ENCODE data around the gene HDDC3. TPM values are rescaled to one million over a fixed set of nuclear protein-coding genes. Genes with fewer than 3 reads are reported as not detected.

The HDDC3 gene
- total RNA-seq, 2 donors from 2014 or later = 11.5 to 13.1 TPM

GRCh38 chr15:90972133-90972532 lies 39.8 kb upstream of the HDDC3 start:
- Histone ChIP-seq H3K4me1 (ENCODE audit: control insufficient read depth in 1 of 2, low read depth in 2 of 2) (no peaks in the 10 kb centered on the region), H3K9me3 (no peaks in the 10 kb centered on the region), H3K27me3 (replicated peaks; ENCODE audit: insufficient read depth) (no peaks in the 10 kb centered on the region), H3K36me3 (peaks cover 3% of the 10 kb centered on the region), H3K4me3 (no peak overlapping the region), H3K27ac (no peak overlapping the region)
- no peak for ATAC-seq (ENCODE audit: insufficient number of reproducible peaks, low FRiP score, low read depth)
- TF ChIP-seq CTCF (IDR thresholded peaks at IDR 0.05) = no peak
- no peak for DNase-seq (ENCODE audit: low spot score)

- Histone ChIP-seq H3K9me3 (no peaks in the 10 kb centered on the region), H3K4me3 (no peak overlapping the region), H3K27me3 (replicated peaks; ENCODE audit: insufficient read depth) (no peaks in the 10 kb centered on the region), H3K36me3 (peaks cover 9% of the 10 kb centered on the region), H3K4me1 (ENCODE audit: control insufficient read depth in 1 of 2, low read depth in 2 of 2) (no peaks in the 10 kb centered on the region), H3K27ac (no peak overlapping the region)
- DNase-seq (ENCODE audit: low spot score) (no peak), ATAC-seq (ENCODE audit: insufficient number of reproducible peaks, low FRiP score, low read depth) (no peak)
- TF ChIP-seq CTCF (IDR thresholded peaks at IDR 0.05) = no peak
Measured at GRCh38 chr15:90970274-90970673, 37.9 kb upstream of the HDDC3 start.

- no peak for TF ChIP-seq CTCF (IDR thresholded peaks at IDR 0.05)
- H3K4me3 ChIP-seq = no peak overlapping the region
Measured at GRCh38 chr15:90968434-90968833, 36.1 kb upstream of the HDDC3 start.

GRCh38 chr15:90967206-90967605 lies 34.9 kb upstream of the HDDC3 start:
- H3K27me3 ChIP-seq (replicated peaks; ENCODE audit: insufficient read depth) = no peaks in the 10 kb centered on the region
- ATAC-seq (ENCODE audit: insufficient number of reproducible peaks, low FRiP score, low read depth) (no peak), DNase-seq (ENCODE audit: low spot score) (no peak)
- TF ChIP-seq CTCF (IDR thresholded peaks at IDR 0.05) = no peak
- H3K36me3 ChIP-seq = peaks cover 9% of the 10 kb centered on the region
- no peak overlapping the region for H3K4me3 ChIP-seq
- H3K4me1 ChIP-seq (ENCODE audit: control insufficient read depth in 1 of 2, low read depth in 2 of 2) = no peaks in the 10 kb centered on the region
- H3K9me3 ChIP-seq = no peaks in the 10 kb centered on the region
- H3K27ac ChIP-seq = no peak overlapping the region

More at GRCh38 chr15:90968434-90968833, 36.1 kb upstream of the HDDC3 start:
- ATAC-seq (ENCODE audit: insufficient number of reproducible peaks, low FRiP score, low read depth) (no peak), DNase-seq (ENCODE audit: low spot score) (no peak)
- no peak overlapping the region for H3K27ac ChIP-seq
- no peaks in the 10 kb centered on the region for H3K4me1 ChIP-seq (ENCODE audit: control insufficient read depth in 1 of 2, low read depth in 2 of 2)
- no peaks in the 10 kb centered on the region for H3K27me3 ChIP-seq (replicated peaks; ENCODE audit: insufficient read depth)
- no peaks in the 10 kb centered on the region for H3K9me3 ChIP-seq
- H3K36me3 ChIP-seq = peaks cover 9% of the 10 kb centered on the region

- peaks cover 9% of the 10 kb centered on the region for H3K36me3 ChIP-seq
- peaks cover 0 to 2% of the 10 kb centered on the region in 2 donors for H3K4me1 ChIP-seq (ENCODE audit: control insufficient read depth in 1 of 2, low read depth in 2 of 2)
- no peaks in the 10 kb centered on the region for H3K27me3 ChIP-seq (replicated peaks; ENCODE audit: insufficient read depth)
- H3K9me3 ChIP-seq = no peaks in the 10 kb centered on the region
- ATAC-seq (ENCODE audit: insufficient number of reproducible peaks, low FRiP score, low read depth) (no peak), DNase-seq (ENCODE audit: low spot score) (no peak)
- H3K27ac ChIP-seq = no peak overlapping the region
- TF ChIP-seq CTCF (IDR thresholded peaks at IDR 0.05) = no peak
- H3K4me3 ChIP-seq = no peak overlapping the region
Measured at GRCh38 chr15:90966262-90966661, 33.9 kb upstream of the HDDC3 start.
